Hepatocyte (in vitro differentiated cells): ENCODE data around the gene BIRC7. TPM values are rescaled to one million over a fixed set of nuclear protein-coding genes. Genes with fewer than 3 reads are reported as not detected.

Source experiments
- DNase-seq: peaks from one replicate; pipeline ENCODE4 v3.0.0-alpha.2; 2016; ENCODE audit warnings: low spot score
- H2AFZ ChIP-seq: fragments of 200-600 bp; sonication (generic); 2 replicates; pipeline ENCODE4 v1.6.0; 2016; ENCODE audit warnings: antibody characterized with exemption, mild to moderate bottlenecking
- H3K27ac ChIP-seq: fragments of 200-600 bp; sonication (generic); 2 replicates; pipeline ENCODE4 v1.5.1; 2016; ENCODE audit warnings: mild to moderate bottlenecking
- H3K27me3 ChIP-seq: fragments of 200-600 bp; sonication (generic); 2 replicates; pipeline ENCODE4 v1.6.1; 2016
- H3K36me3 ChIP-seq: fragments of 200-600 bp; sonication (generic); replicated peaks from 2 replicates; pipeline ENCODE4 v1.5.1; 2016; ENCODE audit warnings: low read depth; ENCODE audit not compliant: insufficient read depth
- H3K4me1 ChIP-seq: fragments of 200-600 bp; sonication (generic); 2 replicates; pipeline ENCODE4 v1.5.1; 2016; ENCODE audit warnings: mild to moderate bottlenecking, moderate library complexity; ENCODE audit not compliant: insufficient read depth
- H3K4me2 ChIP-seq: fragments of 200-600 bp; sonication (generic); 2 replicates; pipeline ENCODE4 v1.6.0; 2016
- H3K4me3 ChIP-seq: fragments of 200-600 bp; sonication (generic); 2 replicates; pipeline ENCODE4 v1.5.1; 2016; ENCODE audit warnings: mild to moderate bottlenecking
- H3K79me2 ChIP-seq: fragments of 200-600 bp; sonication (generic); 2 replicates; pipeline ENCODE4 v1.6.0; 2017; ENCODE audit warnings: mild to moderate bottlenecking
- H3K9me2 ChIP-seq: fragments of 200-600 bp; sonication (generic); replicated peaks from 2 replicates; pipeline ENCODE4 v1.6.0; 2017; ENCODE audit warnings: mild to moderate bottlenecking; ENCODE audit not compliant: insufficient read depth
- H3K9me3 ChIP-seq: fragments of 200-600 bp; sonication (generic); 2 replicates; pipeline ENCODE4 v1.5.1; 2016; ENCODE audit warnings: low read depth, mild to moderate bottlenecking
- H4K20me1 ChIP-seq: fragments of 200-600 bp; sonication (generic); 2 replicates; pipeline ENCODE4 v1.6.0; 2016; ENCODE audit warnings: mild to moderate bottlenecking; ENCODE audit not compliant: insufficient read depth, poor library complexity, severe bottlenecking
- CTCF ChIP-seq: fragments of 200-600 bp; sonication (generic); IDR thresholded peaks from 2 replicates; pipeline ENCODE4 v1.5.1; 2016; ENCODE audit warnings: antibody characterized with exemption, mild to moderate bottlenecking; ENCODE audit not compliant: poor library complexity
- EZH2 ChIP-seq: fragments of 200-600 bp; sonication (generic); IDR thresholded peaks from 2 replicates; pipeline ENCODE4 v1.6.1; 2016; ENCODE audit warnings: antibody characterized with exemption, mild to moderate bottlenecking, borderline replicate concordance
- EZH2phosphoT487 ChIP-seq: fragments of 200-600 bp; sonication (generic); IDR thresholded peaks from one replicate; pipeline ENCODE4 v1.6.1; 2018; ENCODE audit warnings: antibody characterized with exemption, mild to moderate bottlenecking, low read depth, moderate library complexity; ENCODE audit not compliant: unreplicated experiment, severe bottlenecking
- WGBS: methylation state at CpG from one replicate; pipeline ENCODE4 v1.1.6; 2016; ENCODE audit warnings: low lambda C conversion rate; ENCODE audit errors: missing lambda C conversion rate; 5-methylcytosine and 5-hydroxymethylcytosine counted together
- polyA plus RNA-seq: library from polyadenylated mRNA; unstranded; fragments of >200 nt; fragmentation: Nextera tagmentation; extraction: Ambion mirVana; gene quantifications from 2 replicates; pipeline ENCODE4 v1.2.1, GENCODE V29; 2016
- total RNA-seq: library from RNA; depleted of rRNA; stranded (reverse); fragments of >200 nt; gene quantifications from 2 replicates; pipeline ENCODE4 v1.2.3, GENCODE V29; 2014

BIRC7 gene
- total and polyA plus RNA-seq, 2 experiments from 2014 or later = 0.43 to 2.0 TPM

- Histone ChIP-seq H3K79me2 (no peaks in the 10 kb centered on the region), H2AFZ (no peak overlapping the region), H3K36me3 (no peaks in the 10 kb centered on the region), H3K9me2 (no peaks in the 10 kb centered on the region), H3K27me3 (no peaks in the 10 kb centered on the region), H3K9me3 (no peaks in the 10 kb centered on the region), H3K4me2 (no peak overlapping the region), H3K27ac (no peak overlapping the region), H3K4me3 (no peak overlapping the region), H3K4me1 (no peaks in the 10 kb centered on the region), H4K20me1 (no peaks in the 10 kb centered on the region)
- DNase-seq = no peak
- TF ChIP-seq EZH2 = no peak
- no peak for TF ChIP-seq EZH2phosphoT487
- TF ChIP-seq CTCF = no peak
- WGBS = 80% methylated on average over 6 of the region's 7 CpGs
Observed at GRCh38 chr20:63187338-63188158, 48.2 kb upstream of the BIRC7 start.

GRCh38 chr20:63188159-63188442, 47.6 kb upstream of the BIRC7 start:
- no peaks in the 10 kb centered on the region for H3K9me2 ChIP-seq
- H3K27me3 ChIP-seq = no peaks in the 10 kb centered on the region
- H3K4me2 ChIP-seq = no peak overlapping the region
- no peak overlapping the region for H3K27ac ChIP-seq
- no peaks in the 10 kb centered on the region for H3K9me3 ChIP-seq
- H4K20me1 ChIP-seq = no peaks in the 10 kb centered on the region
- H3K4me3 ChIP-seq = no peak overlapping the region
- H2AFZ ChIP-seq = no peak overlapping the region
- H3K36me3 ChIP-seq = no peaks in the 10 kb centered on the region
- H3K79me2 ChIP-seq = no peaks in the 10 kb centered on the region
- no peak for TF ChIP-seq EZH2phosphoT487
- no peak for TF ChIP-seq EZH2
- TF ChIP-seq CTCF = no peak
- no peak for DNase-seq
- H3K4me1 ChIP-seq = no peaks in the 10 kb centered on the region
- 83% methylated on average over 13 of the region's 13 CpGs for WGBS

- Histone ChIP-seq H4K20me1 (no peaks in the 10 kb centered on the region), H3K27ac (no peak overlapping the region), H3K36me3 (no peaks in the 10 kb centered on the region), H3K9me2 (no peaks in the 10 kb centered on the region), H3K27me3 (no peaks in the 10 kb centered on the region), H3K4me2 (no peak overlapping the region), H3K4me3 (no peak overlapping the region), H2AFZ (no peak overlapping the region), H3K9me3 (no peaks in the 10 kb centered on the region), H3K4me1 (no peaks in the 10 kb centered on the region), H3K79me2 (no peaks in the 10 kb centered on the region)
- TF ChIP-seq EZH2 (no peak), EZH2phosphoT487 (no peak), CTCF (no peak)
- no peak for DNase-seq
- WGBS = 75% methylated on average over 14 of the region's 15 CpGs
Observed at GRCh38 chr20:63188641-63189321, 46.9 kb upstream of the BIRC7 start.
